GM04503 (cell line): ENCODE data around the gene IZUMO4.
"Not testable (repeated sequence)": the region's sequence is repeated elsewhere in the genome, so short reads cannot be mapped to it uniquely, and the experiment has no call there.

ENCODE experiments used
- DNase-seq: peaks from one replicate; pipeline ENCODE4 v3.0.0-alpha.2; 2012; ENCODE audit warnings: low read depth

Gene IZUMO4

GRCh38 chr19:2081873-2082810 lies 14.6 kb upstream of the IZUMO4 start:
- DNase-seq, result no peak

- no peak for DNase-seq
These were observed 13.4 kb upstream of the IZUMO4 start for GRCh38 chr19:2083174-2083854.

- no peak for DNase-seq
These were observed 11.6 kb upstream of the IZUMO4 start for GRCh38 chr19:2084993-2085720.

GRCh38 chr19:2086695-2087620 lies 9.8 kb upstream of the IZUMO4 start:
- DNase-seq, result not testable (repeated sequence)

- DNase-seq, result no peak
These were observed 9.1 kb upstream of the IZUMO4 start for GRCh38 chr19:2087621-2088100.

GRCh38 chr19:2089001-2089711 lies 7.6 kb upstream of the IZUMO4 start:
- DNase-seq, result no peak

GRCh38 chr19:2089727-2090053 lies 7.0 kb upstream of the IZUMO4 start:
- DNase-seq, result no peak

- not testable (repeated sequence) for DNase-seq
These were observed 4.7 kb upstream of the IZUMO4 start for GRCh38 chr19:2091926-2092525.

GRCh38 chr19:2096034-2096479 lies 658 bp upstream of the IZUMO4 start, which contains the start of gene MOB3A:
Gene MOB3A (minus strand): TSS chr19:2096326. CDS start chr19:2078560, 17,766 bp downstream.
- peak; percentile 51 for DNase-seq

GRCh38 chr19:2097203-2097885 lies 629 bp downstream of the IZUMO4 start:
- DNase-seq, result no peak

GRCh38 chr19:2097886-2098327 lies 1.2 kb downstream of the IZUMO4 start:
- no peak for DNase-seq

- DNase-seq, result no peak
These were observed 2.4 kb downstream of the IZUMO4 start for GRCh38 chr19:2099054-2099501.

- DNase-seq, result no peak
These were observed 3.4 kb downstream of the IZUMO4 start for GRCh38 chr19:2099937-2100718.

GRCh38 chr19:2100719-2101061 lies 4.0 kb downstream of the IZUMO4 start:
- DNase-seq, result no peak

GRCh38 chr19:2101417-2102335 lies 5.0 kb downstream of the IZUMO4 start:
- no peak for DNase-seq

- no peak for DNase-seq
These were observed 6.5 kb downstream of the IZUMO4 start for GRCh38 chr19:2103045-2103707.
